Parathyroid adenoma (tissue), 2 donors: Measurements from ENCODE around the gene CNOT9.

ENCODE experiments used
- H2AFZ ChIP-seq: fragments of 300-600 bp; sonication (generic); one replicate; pipeline ENCODE4 v1.7.0; 2017; ENCODE audit warnings: antibody characterized with exemption, mild to moderate bottlenecking
- H3K27ac ChIP-seq: fragments of 300-600 bp; sonication (generic); one replicate; pipeline ENCODE4 v1.7.0; 2017
- H3K27me3 ChIP-seq: fragments of 300-600 bp; sonication (generic); one replicate; pipeline ENCODE4 v1.7.0; 2017; ENCODE audit warnings: low read length; ENCODE audit not compliant: control insufficient read depth, insufficient read depth
- H3K36me3 ChIP-seq: fragments of 300-600 bp; sonication (generic); one replicate; pipeline ENCODE4 v1.7.0; 2017; ENCODE audit warnings: low read length; ENCODE audit not compliant: control insufficient read depth, insufficient read depth
- H3K4me1 ChIP-seq: fragments of 300-600 bp; sonication (generic); one replicate; pipeline ENCODE4 v1.7.0; 2017; ENCODE audit warnings: control low read depth
- H3K4me2 ChIP-seq: fragments of 300-600 bp; sonication (generic); one replicate; pipeline ENCODE4 v1.7.0; 2017; ENCODE audit warnings: low read length
- H3K4me3 ChIP-seq: fragments of 300-600 bp; sonication (generic); one replicate; pipeline ENCODE4 v1.7.0; 2017; ENCODE audit warnings: low read depth, low read length
- H3K79me2 ChIP-seq: fragments of 300-600 bp; sonication (generic); one replicate; pipeline ENCODE4 v1.7.0; 2017; ENCODE audit warnings: control low read depth
- H3K9ac ChIP-seq: fragments of 300-600 bp; sonication (generic); one replicate; pipeline ENCODE4 v1.7.0; 2017; ENCODE audit warnings: mild to moderate bottlenecking
- H3K9me3 ChIP-seq: fragments of 300-600 bp; sonication (generic); one replicate; pipeline ENCODE4 v1.7.0; 2017; ENCODE audit warnings: low read length; ENCODE audit not compliant: control insufficient read depth
- CTCF ChIP-seq: fragments of 300-600 bp; sonication (generic); IDR thresholded peaks from one replicate; pipeline ENCODE4 v1.7.0; 2017; ENCODE audit warnings: antibody characterized with exemption, mild to moderate bottlenecking
- donor health status: primary hyperparathyroidism.

Gene CNOT9

DNA sequence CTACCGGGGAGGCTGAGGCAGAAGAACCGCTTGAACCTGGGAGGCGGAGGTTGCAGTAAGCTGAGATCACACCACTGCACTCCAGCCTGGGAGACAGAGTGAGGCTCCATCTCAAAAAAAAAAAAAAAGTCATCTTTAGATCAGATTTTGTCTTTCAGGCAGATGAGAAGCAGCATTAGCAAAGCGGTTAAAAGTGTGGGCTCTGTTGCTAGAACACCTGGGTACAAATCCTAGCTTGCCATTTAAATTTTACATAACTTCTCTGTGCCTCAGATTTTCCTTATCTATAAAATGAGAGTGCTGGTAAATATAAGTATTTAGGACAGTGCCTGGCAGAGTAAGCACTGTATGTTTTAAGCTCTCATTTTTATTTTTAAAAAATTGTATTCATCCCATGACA lies 8.2 kb downstream of the CNOT9 start:
- H3K9me3 ChIP-seq = no peaks in the 10 kb centered on the region
- no peak overlapping the region for H3K27ac ChIP-seq
- H2AFZ ChIP-seq = no peak overlapping the region
- H3K9ac ChIP-seq = no peak overlapping the region
- H3K4me1 ChIP-seq = peaks cover 4% of the 10 kb centered on the region
- no peaks in the 10 kb centered on the region for H3K27me3 ChIP-seq
- peaks cover 56% of the 10 kb centered on the region for H3K79me2 ChIP-seq
- no peak overlapping the region for H3K4me3 ChIP-seq
- H3K36me3 ChIP-seq = no peaks in the 10 kb centered on the region
- TF ChIP-seq CTCF = no peak
- H3K4me2 ChIP-seq = no peak overlapping the region

- H3K36me3 ChIP-seq = no peaks in the 10 kb centered on the region
- no peaks in the 10 kb centered on the region for H3K9me3 ChIP-seq
- H3K27me3 ChIP-seq = no peaks in the 10 kb centered on the region
- H3K9ac ChIP-seq = no peak overlapping the region
- no peak for TF ChIP-seq CTCF
- peaks cover 49% of the 10 kb centered on the region for H3K79me2 ChIP-seq
- peaks cover 4% of the 10 kb centered on the region for H3K4me1 ChIP-seq
- H3K4me2 ChIP-seq = no peak overlapping the region
- H3K27ac ChIP-seq = no peak overlapping the region
- no peak overlapping the region for H3K4me3 ChIP-seq
- no peak overlapping the region for H2AFZ ChIP-seq
Observed at GRCh38 chr2:218577482-218578220, 9.0 kb downstream of the CNOT9 start.

DNA sequence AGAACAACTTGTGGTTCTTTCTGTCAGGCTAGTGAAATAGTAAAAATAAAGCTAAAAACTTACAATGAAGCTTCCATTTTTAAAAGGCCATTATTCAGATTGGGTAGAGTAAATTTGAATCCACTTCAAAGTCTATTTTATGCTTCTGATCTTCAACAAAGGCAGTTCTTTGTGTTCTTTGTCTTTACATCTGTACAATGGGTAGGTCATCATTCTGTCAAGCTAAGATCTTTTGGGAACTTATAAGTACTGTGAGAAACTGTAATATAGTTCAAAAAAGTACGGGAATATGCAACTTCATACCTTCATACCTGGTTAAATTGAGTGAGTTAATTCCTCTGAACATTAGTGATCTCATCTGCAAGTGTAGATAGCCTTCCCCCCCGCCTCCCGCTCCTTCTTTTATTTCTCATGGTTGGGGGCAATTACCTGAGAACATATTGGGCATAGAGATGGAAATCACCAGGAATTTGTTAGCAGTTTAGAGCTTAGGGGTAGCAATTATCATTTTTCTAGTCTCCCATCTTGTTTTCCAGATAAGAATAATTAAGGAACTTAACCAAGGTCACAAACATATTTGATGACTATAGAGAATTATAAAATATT lies 9.7 kb downstream of the CNOT9 start:
- Histone ChIP-seq H3K4me2 (no peak overlapping the region), H3K27ac (no peak overlapping the region), H2AFZ (no peak overlapping the region), H3K36me3 (no peaks in the 10 kb centered on the region), H3K9ac (no peak overlapping the region), H3K9me3 (no peaks in the 10 kb centered on the region), H3K27me3 (no peaks in the 10 kb centered on the region), H3K4me3 (no peak overlapping the region), H3K79me2 (peaks cover 46% of the 10 kb centered on the region), H3K4me1 (peaks cover 4% of the 10 kb centered on the region)
- no peak for TF ChIP-seq CTCF

- no peak overlapping the region for H3K9ac ChIP-seq
- peaks cover 4% of the 10 kb centered on the region for H3K4me1 ChIP-seq
- no peak overlapping the region for H3K4me2 ChIP-seq
- no peaks in the 10 kb centered on the region for H3K36me3 ChIP-seq
- H3K27ac ChIP-seq = no peak overlapping the region
- H3K79me2 ChIP-seq = peaks cover 21% of the 10 kb centered on the region
- no peak for TF ChIP-seq CTCF
- H3K4me3 ChIP-seq = no peak overlapping the region
- no peaks in the 10 kb centered on the region for H3K9me3 ChIP-seq
- no peaks in the 10 kb centered on the region for H3K27me3 ChIP-seq
- no peak overlapping the region for H2AFZ ChIP-seq
Observed at GRCh38 chr2:218582076-218582475, 13.4 kb downstream of the CNOT9 start.
